NAMALWA (cell line): Measurements from ENCODE around the gene SDHB.

Experiments used
- DNase-seq: peaks from one replicate; pipeline ENCODE4 v3.0.0-alpha.2; 2015; ENCODE audit warnings: low spot score

SDHB gene

GRCh38 chr1:16969057-16969611, 84.7 kb downstream of the SDHB start:
- DNase-seq: no peak
